HG02642 (cell line): Measurements from ENCODE around the gene CCDC138.

Source experiments
- ATAC-seq: cut with Tn5 transposase; IDR thresholded peaks from one replicate; pipeline ENCODE4 v1.9.1; 2021; ENCODE audit warnings: mild to moderate bottlenecking; ENCODE audit not compliant: unreplicated experiment, poor library complexity

Gene CCDC138

GRCh38 chr2:108825254-108825653, 38.7 kb downstream of the CCDC138 start:
- ATAC-seq: no peak

GRCh38 chr2:108825736-108826135, 39.2 kb downstream of the CCDC138 start:
- no peak for ATAC-seq

GRCh38 chr2:108829578-108830310, 43.2 kb downstream of the CCDC138 start:
- no peak for ATAC-seq

GRCh38 chr2:108833219-108833618, 46.6 kb downstream of the CCDC138 start:
- no peak for ATAC-seq

- ATAC-seq: no peak
Observed at GRCh38 chr2:108834620-108835019, 48.0 kb downstream of the CCDC138 start.

GRCh38 chr2:108835040-108835439, 48.5 kb downstream of the CCDC138 start:
- ATAC-seq: no peak

- ATAC-seq: no peak
Observed at GRCh38 chr2:108837198-108837597, 50.6 kb downstream of the CCDC138 start.

- ATAC-seq: no peak
Observed at GRCh38 chr2:108841506-108841905, 54.9 kb downstream of the CCDC138 start.

GRCh38 chr2:108845923-108846322, 59.4 kb downstream of the CCDC138 start:
- no peak for ATAC-seq

GRCh38 chr2:108847000-108847399, 60.4 kb downstream of the CCDC138 start:
- ATAC-seq: no peak

- no peak for ATAC-seq
Observed at GRCh38 chr2:108852375-108852774, 65.8 kb downstream of the CCDC138 start.

GRCh38 chr2:108853421-108853820, 66.8 kb downstream of the CCDC138 start:
- ATAC-seq: no peak

- no peak for ATAC-seq
Observed at GRCh38 chr2:108854484-108854883, 67.9 kb downstream of the CCDC138 start.

- ATAC-seq: no peak
Observed at GRCh38 chr2:108855194-108855593, 68.6 kb downstream of the CCDC138 start.

- no peak for ATAC-seq
Observed at GRCh38 chr2:108858894-108859293, 72.3 kb downstream of the CCDC138 start.

- ATAC-seq: no peak
Observed at GRCh38 chr2:108866041-108866440, 79.5 kb downstream of the CCDC138 start.

GRCh38 chr2:108868911-108869310, 82.3 kb downstream of the CCDC138 start:
- ATAC-seq: no peak

GRCh38 chr2:108869542-108869941, 83.0 kb downstream of the CCDC138 start:
- ATAC-seq: no peak

GRCh38 chr2:108870069-108870644, 83.6 kb downstream of the CCDC138 start:
- no peak for ATAC-seq

GRCh38 chr2:108877506-108877905, 90.9 kb downstream of the CCDC138 start:
- ATAC-seq: no peak

- ATAC-seq: no peak
Observed at GRCh38 chr2:108878276-108878675, 91.7 kb downstream of the CCDC138 start.

- ATAC-seq: no peak
Observed at GRCh38 chr2:108884619-108885018, 98.0 kb downstream of the CCDC138 start.
